GM23338 (cell line): Measurements from ENCODE around the gene CAT.

ENCODE experiments used
- EZH2phosphoT487 ChIP-seq: fragments of 200-600 bp; sonication (generic); IDR thresholded peaks from one replicate; pipeline ENCODE4 v1.8.1; 2018; ENCODE audit warnings: antibody characterized with exemption; ENCODE audit not compliant: unreplicated experiment
- POLR2AphosphoS5 ChIP-seq: IDR thresholded peaks from 2 replicates; pipeline ENCODE4 v1.6.1; 2016; ENCODE audit warnings: antibody characterized with exemption, low read depth
- TF ChIP-seq, protein P1 (sequence below): IDR thresholded peaks from one replicate; pipeline ENCODE4 v1.6.1; 2018; ENCODE audit warnings: antibody characterized with exemption; ENCODE audit not compliant: unreplicated experiment
- TF ChIP-seq, protein P2 (sequence below), 2 experiments: fragments of 200-600 bp in 1 of 2; sonication (generic) in 1 of 2; conservative IDR thresholded peaks; 2 replicates each; pipeline versions ENCODE4 v1.5.1 to v1.6.1; 2016 to 2017; ENCODE audit warnings: antibody characterized with exemption in 2 of 2, low read depth in 2 of 2, mild to moderate bottlenecking in 2 of 2, moderate library complexity in 1 of 2

DNA sequence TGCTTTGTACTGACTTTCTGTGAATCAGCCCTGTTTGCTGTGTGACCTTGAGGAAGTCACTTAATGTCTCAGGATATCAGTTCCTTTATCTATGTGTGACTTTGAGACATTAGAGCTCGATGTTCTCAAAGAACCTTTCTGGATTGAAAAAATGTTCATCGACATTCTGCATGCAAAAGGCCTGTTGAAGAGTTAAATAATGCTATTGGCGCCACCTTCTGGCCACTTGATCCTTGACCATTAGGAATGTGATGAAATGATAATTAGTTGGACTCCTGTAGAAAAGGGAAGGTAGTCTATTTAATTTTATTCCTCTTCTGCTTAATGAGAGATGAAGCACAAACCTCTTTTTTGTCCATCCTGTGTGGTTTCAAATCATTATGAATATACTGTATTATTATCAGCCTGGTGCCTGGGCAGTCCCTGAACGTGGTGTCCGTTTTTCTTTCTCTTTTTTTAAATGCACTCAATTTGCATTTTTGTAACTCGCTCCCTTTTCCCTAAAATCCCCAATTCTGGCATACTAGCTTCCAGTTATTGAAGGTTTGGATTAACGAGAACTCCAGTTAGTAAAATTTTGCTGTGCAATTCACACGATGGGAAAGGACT lies 54.2 kb downstream of the CAT start:
- TF ChIP-seq, protein P1, sequence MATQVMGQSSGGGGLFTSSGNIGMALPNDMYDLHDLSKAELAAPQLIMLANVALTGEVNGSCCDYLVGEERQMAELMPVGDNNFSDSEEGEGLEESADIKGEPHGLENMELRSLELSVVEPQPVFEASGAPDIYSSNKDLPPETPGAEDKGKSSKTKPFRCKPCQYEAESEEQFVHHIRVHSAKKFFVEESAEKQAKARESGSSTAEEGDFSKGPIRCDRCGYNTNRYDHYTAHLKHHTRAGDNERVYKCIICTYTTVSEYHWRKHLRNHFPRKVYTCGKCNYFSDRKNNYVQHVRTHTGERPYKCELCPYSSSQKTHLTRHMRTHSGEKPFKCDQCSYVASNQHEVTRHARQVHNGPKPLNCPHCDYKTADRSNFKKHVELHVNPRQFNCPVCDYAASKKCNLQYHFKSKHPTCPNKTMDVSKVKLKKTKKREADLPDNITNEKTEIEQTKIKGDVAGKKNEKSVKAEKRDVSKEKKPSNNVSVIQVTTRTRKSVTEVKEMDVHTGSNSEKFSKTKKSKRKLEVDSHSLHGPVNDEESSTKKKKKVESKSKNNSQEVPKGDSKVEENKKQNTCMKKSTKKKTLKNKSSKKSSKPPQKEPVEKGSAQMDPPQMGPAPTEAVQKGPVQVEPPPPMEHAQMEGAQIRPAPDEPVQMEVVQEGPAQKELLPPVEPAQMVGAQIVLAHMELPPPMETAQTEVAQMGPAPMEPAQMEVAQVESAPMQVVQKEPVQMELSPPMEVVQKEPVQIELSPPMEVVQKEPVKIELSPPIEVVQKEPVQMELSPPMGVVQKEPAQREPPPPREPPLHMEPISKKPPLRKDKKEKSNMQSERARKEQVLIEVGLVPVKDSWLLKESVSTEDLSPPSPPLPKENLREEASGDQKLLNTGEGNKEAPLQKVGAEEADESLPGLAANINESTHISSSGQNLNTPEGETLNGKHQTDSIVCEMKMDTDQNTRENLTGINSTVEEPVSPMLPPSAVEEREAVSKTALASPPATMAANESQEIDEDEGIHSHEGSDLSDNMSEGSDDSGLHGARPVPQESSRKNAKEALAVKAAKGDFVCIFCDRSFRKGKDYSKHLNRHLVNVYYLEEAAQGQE, result no peak
- TF ChIP-seq, protein P2, sequence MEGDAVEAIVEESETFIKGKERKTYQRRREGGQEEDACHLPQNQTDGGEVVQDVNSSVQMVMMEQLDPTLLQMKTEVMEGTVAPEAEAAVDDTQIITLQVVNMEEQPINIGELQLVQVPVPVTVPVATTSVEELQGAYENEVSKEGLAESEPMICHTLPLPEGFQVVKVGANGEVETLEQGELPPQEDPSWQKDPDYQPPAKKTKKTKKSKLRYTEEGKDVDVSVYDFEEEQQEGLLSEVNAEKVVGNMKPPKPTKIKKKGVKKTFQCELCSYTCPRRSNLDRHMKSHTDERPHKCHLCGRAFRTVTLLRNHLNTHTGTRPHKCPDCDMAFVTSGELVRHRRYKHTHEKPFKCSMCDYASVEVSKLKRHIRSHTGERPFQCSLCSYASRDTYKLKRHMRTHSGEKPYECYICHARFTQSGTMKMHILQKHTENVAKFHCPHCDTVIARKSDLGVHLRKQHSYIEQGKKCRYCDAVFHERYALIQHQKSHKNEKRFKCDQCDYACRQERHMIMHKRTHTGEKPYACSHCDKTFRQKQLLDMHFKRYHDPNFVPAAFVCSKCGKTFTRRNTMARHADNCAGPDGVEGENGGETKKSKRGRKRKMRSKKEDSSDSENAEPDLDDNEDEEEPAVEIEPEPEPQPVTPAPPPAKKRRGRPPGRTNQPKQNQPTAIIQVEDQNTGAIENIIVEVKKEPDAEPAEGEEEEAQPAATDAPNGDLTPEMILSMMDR (conservative IDR thresholded peaks at IDR 0.05; ENCODE audit: low read depth in 2 of 2), result peak; percentile 75 to 93
- TF ChIP-seq EZH2phosphoT487, result no peak
- TF ChIP-seq POLR2AphosphoS5, result no peak
